T-helper 1 cell (primary cell): Measurements from ENCODE around the gene SCG5.
"Not testable (repeated sequence)": the region's sequence is repeated elsewhere in the genome, so short reads cannot be mapped to it uniquely, and the experiment has no call there.

Source experiments
- DNase-seq, 5 donors: peaks; one replicate each; pipeline ENCODE4 v3.0.0-alpha.2; 2012 to 2020
- total RNA-seq, 4 donors: gene quantifications; one replicate each; lab custom pipeline; 2026; lab: John Stamatoyannopoulos, UW

SCG5 gene, protein sequence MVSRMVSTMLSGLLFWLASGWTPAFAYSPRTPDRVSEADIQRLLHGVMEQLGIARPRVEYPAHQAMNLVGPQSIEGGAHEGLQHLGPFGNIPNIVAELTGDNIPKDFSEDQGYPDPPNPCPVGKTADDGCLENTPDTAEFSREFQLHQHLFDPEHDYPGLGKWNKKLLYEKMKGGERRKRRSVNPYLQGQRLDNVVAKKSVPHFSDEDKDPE
- 0 reads per million in 4 donors for total RNA-seq

DNA sequence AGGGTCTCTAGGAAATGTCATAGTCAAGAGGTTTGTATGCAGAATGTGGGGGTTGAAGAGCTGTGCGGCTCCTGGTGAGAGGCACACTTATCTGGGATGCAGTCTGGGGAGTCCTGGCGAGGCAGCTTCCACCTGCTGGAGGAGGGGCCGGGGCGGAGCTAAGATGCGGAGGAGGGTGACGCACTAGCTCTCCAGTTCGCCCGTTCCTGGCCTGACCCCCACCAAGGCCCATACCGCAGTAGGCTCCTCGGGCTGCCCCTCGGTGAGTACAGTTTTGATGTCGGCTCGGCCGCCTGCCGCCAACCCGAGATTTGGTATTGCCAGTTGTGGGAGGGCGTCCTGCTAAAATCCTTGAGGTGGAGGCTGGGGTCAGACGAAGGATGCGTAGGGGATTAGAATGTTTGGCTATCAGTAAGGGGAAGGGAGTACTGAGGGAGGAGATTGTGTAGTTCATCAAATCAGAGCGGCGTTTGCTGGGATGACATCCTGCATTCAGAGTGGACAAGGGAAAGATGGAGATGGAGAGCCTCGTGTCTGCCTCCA lies at the start of gene SCG5:
Gene SCG5, plus strand, starts transcription at position 194 of the 543 bp plus-strand sequence. CDS start 1,883 bp downstream, outside the sequence.
- no peak for DNase-seq

DNA sequence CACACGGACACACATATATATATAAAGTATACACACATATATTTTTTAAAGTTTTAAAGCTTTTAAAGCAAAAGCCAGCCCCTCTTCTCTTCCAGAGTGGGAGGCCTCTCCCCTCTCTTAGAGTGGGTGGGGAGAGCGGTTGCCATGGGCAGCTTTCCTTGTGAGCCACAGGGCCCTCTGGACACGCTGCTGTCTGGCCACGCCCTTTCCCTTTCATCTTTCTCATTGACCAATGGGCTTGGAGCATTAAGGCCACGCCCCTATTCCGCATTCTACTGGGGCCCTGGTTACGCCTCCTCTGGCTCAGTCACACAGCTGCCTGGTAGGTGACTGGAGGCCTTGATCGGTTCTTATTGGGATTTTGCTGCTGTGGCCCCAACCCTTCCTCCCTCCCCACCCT lies 48.4 kb upstream of the SCG5 start, which contains the start of gene GOLGA8N:
Gene GOLGA8N, plus strand, starts transcription at position 306 of the 400 bp plus-strand sequence.
- DNase-seq: not testable (repeated sequence)

DNA sequence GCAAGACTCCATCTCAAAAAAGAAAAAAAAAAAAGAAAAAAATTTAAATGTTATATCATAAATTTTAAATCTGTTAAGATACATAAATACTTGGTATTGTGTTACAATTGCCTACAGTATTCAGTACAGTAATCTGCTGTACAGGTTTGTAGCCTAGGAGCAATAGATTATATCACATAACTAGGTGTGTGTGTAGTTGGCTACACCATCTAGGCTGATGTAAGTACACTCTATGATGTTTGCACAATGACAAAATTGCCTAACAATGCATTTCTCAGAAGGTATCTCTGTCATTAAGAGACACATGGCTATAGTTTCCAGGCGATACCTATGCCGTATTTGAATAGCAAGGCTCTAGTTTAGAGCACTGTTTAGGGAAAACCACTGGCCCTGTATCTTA lies 32.0 kb upstream of the SCG5 start:
- not testable (repeated sequence) for DNase-seq

DNA sequence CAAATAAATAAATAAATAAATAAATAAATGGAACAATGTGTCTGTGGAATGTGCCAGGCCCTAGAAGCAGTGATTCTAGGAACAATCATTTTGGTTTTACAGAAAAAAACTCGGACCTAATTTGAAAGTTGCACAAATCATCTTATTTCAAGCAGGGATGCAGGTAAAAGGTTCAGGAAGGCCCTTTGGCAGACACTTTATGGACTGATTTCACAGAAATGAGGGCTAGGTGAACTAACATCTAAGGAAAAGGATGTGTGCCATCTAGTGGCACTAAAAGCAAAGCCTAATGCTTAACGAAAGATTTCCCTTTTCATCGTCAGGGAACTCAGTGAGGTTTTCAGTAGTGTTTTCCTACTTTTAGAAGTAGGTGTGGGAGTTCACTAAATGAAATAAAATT lies 30.8 kb upstream of the SCG5 start:
- peak in 1 of 5 donors; percentile 20 for DNase-seq

DNA sequence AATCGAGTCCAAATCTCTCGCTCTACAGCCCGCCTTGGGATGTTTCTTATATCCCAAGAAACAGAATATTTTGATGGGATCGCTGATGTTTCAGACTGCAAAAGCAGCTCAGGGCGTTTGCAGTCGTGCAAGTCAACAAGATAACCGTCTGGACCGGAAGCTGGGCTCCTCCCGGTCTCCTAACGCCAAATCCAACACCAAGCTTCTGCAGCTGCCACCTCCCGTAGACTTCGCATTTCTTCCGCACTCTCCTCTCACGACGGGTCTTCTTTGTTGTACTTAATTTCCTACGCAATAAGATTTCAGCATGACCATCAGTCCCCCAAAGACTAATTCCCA lies 26.8 kb upstream of the SCG5 start:
- not testable (repeated sequence) for DNase-seq

DNA sequence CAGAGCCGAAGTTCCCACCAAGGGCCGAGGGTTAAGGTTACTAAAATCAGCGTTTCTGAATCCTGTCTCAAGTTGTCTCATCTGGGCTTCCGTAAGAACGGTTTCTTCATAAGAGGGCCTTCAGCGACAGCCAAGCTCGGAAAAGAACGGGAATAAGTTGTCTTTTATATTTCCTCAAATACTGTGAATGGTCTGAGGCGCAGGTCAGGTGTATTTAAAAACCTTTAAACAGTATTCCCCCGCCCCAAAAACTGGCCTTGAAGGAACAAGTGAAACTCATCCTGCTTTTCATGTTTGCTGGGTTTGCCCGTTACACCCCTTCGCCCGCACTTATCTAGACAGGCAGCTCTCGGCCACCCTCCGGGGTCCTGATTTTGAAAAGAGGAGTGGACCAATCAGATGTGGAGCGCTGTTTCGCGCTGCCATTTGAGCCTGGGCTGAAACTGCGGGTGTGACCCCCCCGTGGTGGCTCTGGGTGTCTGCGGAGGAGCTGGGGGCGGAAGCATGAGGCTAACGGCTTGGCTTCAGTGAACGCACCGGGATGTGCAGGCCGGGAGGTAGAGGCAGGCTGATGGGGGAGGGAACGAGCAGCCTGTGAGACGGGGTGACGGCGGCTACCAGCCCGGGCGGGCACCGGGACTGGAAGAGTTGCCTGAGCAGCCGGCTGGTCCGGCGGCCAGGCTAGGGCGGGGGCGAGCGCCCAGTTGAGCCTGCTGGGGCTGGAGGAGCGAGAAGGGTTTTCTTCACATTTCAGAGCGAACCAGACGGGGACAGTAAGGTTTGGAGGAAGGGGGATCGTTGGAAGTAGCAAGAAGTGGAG lies 26.2 kb upstream of the SCG5 start, which contains the start of gene ARHGAP11A:
Gene ARHGAP11A, plus strand, starts transcription at position 454 of the 820 bp plus-strand sequence. CDS start 708 bp downstream, outside the sequence.
- DNase-seq: peak; percentile 58 to 92 (median 74)

DNA sequence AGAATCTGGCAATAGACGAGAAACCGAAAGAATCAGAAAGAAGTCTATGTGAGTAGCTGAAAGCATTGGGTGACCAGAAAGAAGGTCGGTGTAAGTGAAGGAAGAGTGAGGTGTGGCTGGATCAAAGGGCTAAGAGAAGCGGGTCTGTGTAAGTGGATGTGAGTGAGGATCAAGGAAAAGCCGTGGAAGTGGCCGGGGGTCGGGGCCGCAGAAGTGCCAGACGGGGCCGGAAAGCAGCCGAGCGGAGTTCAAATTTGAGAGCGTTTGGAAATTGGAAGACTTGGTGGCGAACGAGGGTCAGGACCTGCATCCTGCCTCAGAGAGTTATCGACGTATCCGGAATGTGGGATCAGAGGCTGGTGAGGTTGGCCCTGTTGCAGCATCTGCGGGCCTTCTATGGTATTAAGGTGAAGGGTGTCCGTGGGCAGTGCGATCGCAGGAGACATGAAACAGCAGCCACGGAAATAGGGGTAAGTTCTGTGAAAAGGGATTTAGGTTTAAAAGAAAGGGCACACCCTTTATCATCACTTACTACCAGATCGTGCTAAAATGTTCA lies 25.6 kb upstream of the SCG5 start:
- DNase-seq: peak in 1 of 5 donors; percentile 28

DNA sequence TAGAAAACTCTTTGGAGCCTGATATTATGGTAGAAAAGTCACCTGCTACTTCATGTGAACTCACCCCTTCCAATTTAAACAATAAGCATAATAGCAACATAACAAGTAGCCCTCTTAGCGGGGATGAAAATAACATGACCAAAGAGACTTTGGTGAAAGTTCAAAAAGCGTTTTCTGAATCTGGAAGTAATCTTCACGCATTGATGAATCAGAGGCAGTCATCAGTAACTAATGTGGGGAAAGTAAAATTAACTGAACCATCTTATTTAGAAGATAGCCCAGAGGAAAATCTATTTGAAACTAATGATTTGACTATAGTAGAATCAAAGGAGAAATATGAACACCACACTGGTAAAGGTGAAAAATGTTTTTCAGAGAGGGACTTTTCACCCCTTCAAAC lies 5.1 kb upstream of the SCG5 start:
- no peak for DNase-seq

DNA sequence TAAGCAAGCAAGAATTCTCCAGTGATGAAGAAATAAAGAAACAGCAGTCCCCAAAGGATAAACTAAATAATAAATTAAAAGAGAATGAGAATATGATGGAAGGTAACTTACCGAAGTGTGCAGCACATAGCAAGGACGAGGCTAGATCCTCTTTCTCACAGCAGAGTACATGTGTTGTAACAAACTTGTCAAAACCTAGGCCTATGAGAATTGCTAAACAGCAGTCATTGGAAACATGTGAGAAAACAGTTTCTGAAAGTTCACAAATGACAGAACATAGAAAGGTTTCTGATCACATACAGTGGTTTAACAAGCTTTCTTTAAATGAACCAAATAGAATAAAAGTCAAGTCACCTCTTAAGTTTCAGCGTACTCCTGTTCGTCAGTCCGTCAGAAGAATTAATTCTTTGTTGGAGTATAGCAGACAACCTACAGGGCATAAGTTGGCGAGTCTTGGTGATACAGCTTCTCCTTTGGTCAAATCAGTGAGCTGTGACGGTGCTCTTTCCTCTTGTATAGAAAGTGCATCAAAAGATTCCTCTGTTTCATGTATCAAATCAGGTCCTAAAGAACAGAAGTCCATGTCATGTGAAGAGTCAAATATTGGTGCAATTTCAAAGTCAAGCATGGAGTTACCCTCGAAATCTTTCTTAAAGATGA lies 4.5 kb upstream of the SCG5 start:
- DNase-seq: no peak

DNA sequence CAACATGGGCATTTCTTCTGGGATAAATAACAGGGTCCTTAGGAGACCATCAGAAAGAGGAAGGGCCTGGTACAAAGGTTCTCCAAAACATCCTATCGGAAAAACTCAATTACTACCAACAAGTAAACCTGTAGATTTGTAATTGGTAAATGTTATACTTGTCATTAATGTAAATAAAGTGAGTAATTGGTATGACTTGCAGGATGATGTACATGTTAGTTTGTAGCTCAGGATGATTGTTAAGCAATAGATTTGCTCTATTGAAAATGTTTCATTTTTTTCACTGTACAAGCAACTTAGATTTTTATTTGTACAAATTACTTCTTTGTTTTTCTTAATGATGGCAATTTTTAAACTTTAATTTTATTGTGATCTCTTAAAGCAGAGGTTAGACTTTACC lies 3.8 kb upstream of the SCG5 start:
- no peak for DNase-seq

DNA sequence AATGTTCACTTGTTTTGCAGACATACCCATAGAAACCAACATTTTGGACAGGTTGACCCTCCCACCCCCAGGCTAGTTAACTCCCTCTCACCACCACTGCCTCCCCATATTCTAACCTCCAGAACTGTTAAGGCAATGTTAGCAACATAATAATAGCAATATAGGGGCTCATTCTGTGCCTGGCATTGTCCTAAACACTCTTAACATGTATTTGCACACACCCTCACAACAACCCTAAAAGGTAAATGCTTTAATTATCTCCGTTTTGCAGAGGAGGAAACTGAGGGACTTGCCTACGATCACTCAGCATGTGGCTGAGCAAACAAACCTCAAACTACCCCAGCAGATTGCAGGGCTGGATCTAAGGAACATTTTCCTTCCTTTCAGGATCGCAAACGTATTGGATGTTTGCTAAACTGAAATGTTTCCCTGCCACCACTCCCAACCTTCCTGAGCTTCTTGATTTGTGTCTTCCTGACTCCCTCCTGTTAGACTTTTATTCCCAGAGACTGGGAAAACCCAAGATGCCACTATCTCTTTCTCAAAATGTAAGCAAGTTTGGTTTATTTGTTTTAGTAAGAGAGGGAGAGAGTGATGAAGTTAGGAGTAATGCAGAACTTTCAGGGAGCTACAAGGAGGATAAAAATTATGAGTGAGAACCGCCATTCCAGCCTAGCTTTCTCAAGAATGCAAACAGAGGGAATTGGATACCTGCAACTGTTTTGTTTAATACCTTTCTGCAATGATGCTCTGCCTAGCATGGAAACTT lies 1.3 kb downstream of the SCG5 start:
- DNase-seq: no peak

DNA sequence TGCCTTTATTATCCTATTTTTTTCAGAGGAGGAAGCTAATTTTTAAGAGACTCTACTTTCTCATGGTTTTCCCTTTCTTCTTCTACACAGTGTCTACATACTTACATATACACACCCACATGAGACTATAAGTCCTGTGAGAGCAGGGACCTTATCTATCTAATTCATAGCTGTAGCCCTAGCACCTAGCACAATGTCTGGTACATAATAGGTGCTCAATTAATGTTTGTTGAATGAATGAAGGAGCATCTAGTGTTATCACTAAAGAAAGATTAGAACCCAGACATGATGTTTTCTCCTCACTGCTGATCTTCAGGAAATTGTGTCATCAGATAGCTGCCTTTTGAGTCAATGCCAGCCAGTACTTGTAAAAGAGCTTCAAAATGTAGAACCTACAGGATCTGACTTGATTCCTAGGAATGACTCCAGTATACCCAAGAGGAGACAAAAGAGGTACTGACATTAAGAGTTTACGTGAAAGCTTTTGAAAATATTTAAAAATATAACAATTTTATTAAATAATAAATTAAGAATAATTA lies 2.5 kb downstream of the SCG5 start:
- DNase-seq: no peak

DNA sequence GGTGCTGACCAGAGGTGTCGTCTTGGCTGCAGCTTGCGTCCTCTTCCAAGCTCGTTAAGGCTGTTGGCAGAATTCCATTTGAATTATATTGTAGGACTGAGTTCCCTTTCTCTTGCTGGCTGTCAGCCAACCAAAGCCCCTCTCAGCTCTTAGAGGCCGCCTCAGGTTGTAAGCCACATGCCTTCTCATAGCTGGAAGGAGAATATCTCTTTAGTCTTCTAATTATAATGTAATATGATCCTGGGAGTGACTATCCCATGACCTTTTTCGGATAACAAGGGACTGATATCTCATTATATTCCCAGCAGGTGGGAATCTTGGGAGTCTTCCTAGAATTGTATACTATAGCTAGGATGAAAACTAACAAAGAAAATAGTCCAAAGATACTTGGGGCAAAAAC lies 4.8 kb downstream of the SCG5 start:
- no peak for DNase-seq

DNA sequence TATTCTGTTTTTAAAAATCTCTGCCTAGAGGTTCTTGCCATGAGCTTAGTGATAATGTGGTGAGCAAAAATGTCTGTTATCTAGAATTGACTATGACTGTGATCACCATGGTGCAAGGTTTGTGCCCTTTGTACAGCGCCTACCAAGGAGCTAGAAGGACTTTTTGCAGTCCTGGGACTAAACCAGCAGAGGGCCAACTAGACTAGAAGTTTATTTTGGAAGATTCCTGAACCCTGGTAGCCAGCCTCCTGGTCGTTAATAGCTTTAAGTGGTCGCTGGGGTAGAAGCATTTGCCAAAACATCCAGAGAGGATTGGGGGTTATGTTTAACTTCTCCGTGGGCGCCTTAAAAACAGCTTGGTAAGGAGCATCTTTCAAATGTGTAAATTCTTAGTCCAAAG lies 7.8 kb downstream of the SCG5 start:
- DNase-seq: no peak

DNA sequence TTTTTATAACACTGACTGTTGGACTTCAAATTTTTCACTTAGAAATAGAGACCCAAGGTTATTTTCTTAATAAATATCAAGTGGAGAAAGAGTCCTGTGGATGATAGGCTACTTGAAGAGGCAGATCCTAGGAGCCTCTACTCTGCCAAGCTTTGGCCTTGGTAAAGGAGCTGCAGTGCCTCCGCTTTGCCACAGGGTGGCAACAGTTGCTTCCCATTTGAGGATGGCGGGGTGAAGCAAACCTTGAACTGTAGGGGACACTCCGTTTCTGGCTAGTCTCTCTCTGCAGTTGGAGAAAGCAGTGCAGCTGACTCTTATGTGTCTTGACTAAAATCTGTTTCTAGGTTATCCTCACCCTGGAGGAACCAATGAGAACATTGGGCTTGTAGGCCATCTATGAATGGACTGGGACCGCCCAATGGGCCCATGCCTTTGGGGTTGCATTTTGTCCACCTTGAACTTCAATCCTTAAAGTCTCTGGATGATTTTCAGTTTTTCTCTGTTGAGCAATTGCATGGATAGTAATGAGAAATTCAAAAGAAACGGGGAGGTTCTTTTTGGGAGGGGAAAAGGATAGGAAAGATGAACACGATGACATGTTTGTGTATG lies 9.8 kb downstream of the SCG5 start:
- DNase-seq: peak in 3 of 5 donors; percentile 10 to 53 (median 15)

DNA sequence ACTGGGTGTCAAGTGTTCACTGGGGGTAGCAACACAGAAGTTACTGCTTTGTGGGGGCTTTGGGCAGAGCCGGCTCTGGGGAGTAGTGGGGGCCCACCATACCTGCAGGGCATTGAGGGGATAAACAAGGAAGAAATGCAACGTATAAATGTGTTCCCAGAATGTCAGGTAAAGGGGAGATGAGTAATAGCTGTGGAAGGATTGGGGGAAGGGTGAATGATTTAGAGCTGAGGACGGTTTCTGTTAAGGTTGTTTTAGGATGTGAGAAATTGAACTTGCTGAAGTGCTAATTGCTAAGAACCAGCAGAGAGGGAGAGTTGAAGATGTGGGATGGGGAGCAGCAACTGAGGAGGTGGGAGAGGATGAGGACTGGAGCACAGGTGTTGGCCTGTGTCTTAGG lies 10.7 kb downstream of the SCG5 start:
- DNase-seq: no peak

DNA sequence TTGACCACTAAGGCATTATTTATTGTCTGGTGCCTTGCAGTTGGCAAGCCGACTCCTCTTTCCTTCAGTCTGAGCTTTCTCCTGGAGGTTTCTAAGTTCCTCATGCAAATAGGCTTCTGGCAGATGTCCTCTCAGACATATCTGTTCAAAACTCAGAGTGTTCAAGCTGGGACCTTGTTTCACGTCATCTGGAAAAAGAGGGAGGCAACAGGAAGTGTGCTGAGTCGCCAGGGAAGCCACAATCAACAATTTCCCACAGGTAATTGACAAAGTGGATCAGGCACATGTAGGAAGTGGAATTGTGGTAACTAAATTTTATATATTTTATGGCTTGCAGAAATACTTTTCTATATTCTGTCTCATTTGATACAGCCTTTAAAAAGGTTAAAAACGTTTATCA lies 14.6 kb downstream of the SCG5 start:
- no peak for DNase-seq

DNA sequence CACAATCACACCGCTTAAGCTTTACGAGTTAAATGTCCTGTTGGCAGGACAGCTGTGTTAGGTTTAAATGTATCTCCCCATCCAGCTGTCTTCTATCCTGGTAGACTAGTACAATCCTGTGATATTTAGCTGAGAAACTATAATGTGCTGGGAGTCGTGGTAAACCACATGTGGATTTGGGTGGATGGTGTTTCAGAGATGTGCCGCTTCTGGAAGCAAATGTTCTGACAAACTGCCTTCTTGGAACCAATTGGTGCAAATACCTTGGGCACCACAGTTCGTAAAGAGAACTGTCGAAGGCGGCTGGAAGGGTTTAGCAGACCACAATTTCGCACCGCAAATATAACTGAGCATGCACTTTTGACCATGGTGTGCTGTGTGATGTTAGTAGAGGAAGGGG lies 15.0 kb downstream of the SCG5 start:
- no peak for DNase-seq

DNA sequence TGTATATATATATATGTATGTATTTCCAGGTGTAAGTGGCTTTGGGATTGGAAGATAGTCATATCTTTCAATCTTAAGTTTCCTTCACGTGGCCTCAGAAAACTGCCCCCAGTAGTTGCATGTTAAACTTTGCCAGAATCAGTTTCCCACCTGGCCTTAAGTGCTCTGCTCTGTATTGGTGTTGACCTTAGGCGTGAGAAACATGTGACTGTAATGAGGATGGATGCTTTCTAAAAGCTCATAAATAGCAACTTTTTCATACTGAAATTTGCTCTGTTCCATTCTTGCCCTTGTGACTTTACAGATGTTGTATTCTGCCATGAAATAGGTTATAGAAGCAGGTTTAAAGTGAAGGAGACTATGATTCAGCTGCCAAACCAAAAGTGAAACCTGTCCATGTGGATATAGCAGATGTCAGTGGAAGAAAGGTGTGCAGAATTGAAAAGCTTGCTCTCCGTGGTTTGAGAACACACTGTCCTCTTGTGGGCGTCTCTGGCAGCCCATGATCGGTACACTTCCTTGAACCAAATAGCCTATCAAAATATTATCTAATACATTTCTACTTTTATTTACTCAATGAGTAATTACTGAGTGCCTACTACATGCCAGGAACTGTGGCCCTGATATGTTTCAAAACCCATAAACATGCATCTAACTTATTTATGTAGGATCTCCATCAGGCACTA lies 15.8 kb downstream of the SCG5 start:
- DNase-seq: peak in 1 of 5 donors; percentile 30

DNA sequence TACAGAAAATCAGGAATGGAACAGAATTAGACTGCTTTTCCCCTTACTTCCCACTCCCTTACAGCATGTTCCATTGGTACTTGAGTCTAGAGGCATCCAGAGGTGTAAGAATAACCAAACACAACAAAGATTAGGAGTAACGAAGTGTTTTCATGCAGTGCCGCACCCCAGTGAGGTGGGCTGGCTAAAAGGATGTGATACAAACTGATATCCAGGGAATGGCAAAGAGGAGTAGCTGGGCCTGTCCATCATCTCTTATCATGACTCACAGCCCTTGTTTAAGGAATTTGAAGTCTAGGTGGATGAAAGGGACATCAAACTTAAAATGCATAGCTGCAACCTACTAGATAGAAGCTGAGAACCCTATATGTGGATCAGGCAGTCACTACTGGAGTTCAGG lies 16.4 kb downstream of the SCG5 start:
- no peak for DNase-seq
